GM21360 (cell line): ENCODE data around the gene FANCD2OS.
"Not testable (repeated sequence)": the region's sequence is repeated elsewhere in the genome, so short reads cannot be mapped to it uniquely, and the experiment has no call there.

Experiments used
- ATAC-seq: cut with Tn5 transposase; IDR thresholded peaks from one replicate; pipeline ENCODE4 v1.9.1; 2021; ENCODE audit warnings: mild to moderate bottlenecking, moderate library complexity; ENCODE audit not compliant: unreplicated experiment

Gene FANCD2OS

GRCh38 chr3:10093678-10094077 lies 14.4 kb downstream of the FANCD2OS start:
- no peak for ATAC-seq

- ATAC-seq, result not testable (repeated sequence)
Observed at GRCh38 chr3:10091387-10091786, 16.7 kb downstream of the FANCD2OS start.

GRCh38 chr3:10090774-10091173 lies 17.3 kb downstream of the FANCD2OS start:
- not testable (repeated sequence) for ATAC-seq

- ATAC-seq, result no peak
Observed at GRCh38 chr3:10090179-10090578, 17.9 kb downstream of the FANCD2OS start.

GRCh38 chr3:10088256-10088655 lies 19.8 kb downstream of the FANCD2OS start:
- no peak for ATAC-seq

GRCh38 chr3:10085738-10086137 lies 22.3 kb downstream of the FANCD2OS start:
- ATAC-seq, result no peak

- no peak for ATAC-seq
Observed at GRCh38 chr3:10081871-10082270, 26.2 kb downstream of the FANCD2OS start.

- no peak for ATAC-seq
Observed at GRCh38 chr3:10074666-10075065, 33.4 kb downstream of the FANCD2OS start.

- ATAC-seq, result not testable (repeated sequence)
Observed at GRCh38 chr3:10070077-10070476, 38.0 kb downstream of the FANCD2OS start.

GRCh38 chr3:10055097-10055496 lies 53.0 kb downstream of the FANCD2OS start:
- no peak for ATAC-seq
